Retinal pigment epithelial cell (primary cell): ENCODE results near the gene SPATA2L.
A peak's percentile ranks its signal among the peaks of the same experiment; 100 is the strongest.
"Not testable (repeated sequence)": the region's sequence is repeated elsewhere in the genome, so short reads cannot be mapped to it uniquely, and the experiment has no call there.

ENCODE experiments used
- DNase-seq: peaks from one replicate; pipeline ENCODE4 v3.0.0-alpha.2; 2010; ENCODE audit warnings: low read depth
- H3K4me3 ChIP-seq: 2 replicates; pipeline ENCODE4 v1.5.1; 2011; ENCODE audit warnings: mild to moderate bottlenecking, low read length, control low read depth, moderate library complexity
- CTCF ChIP-seq: conservative IDR thresholded peaks from 2 replicates; pipeline ENCODE4 v1.5.1; 2011; ENCODE audit warnings: low read depth, low read length, control low read depth, inconsistent platforms

The SPATA2L gene

GRCh38 chr16:89706518-89707260 is 5.2 kb upstream of the SPATA2L start:
- H3K4me3 ChIP-seq: no peak overlapping the region
- no peak for TF ChIP-seq CTCF
- DNase-seq: no peak

- no peak for TF ChIP-seq CTCF
- no peak for DNase-seq
- no peak overlapping the region for H3K4me3 ChIP-seq
These were observed 3.5 kb upstream of the SPATA2L start for GRCh38 chr16:89705006-89705405.

- DNase-seq: no peak
- no peak for TF ChIP-seq CTCF
- no peak overlapping the region for H3K4me3 ChIP-seq
These were observed 2.8 kb upstream of the SPATA2L start for GRCh38 chr16:89704281-89704680.

GRCh38 chr16:89700649-89701424 is 668 bp downstream of the SPATA2L start:
- H3K4me3 ChIP-seq: peak overlapping the region; percentile 70
- DNase-seq: no peak
- TF ChIP-seq CTCF: peak; percentile 39

- peak; percentile 91 for DNase-seq
- TF ChIP-seq CTCF: peak; percentile 75
- H3K4me3 ChIP-seq: peak overlapping the region; percentile 70
These were observed 1.3 kb downstream of the SPATA2L start for GRCh38 chr16:89700100-89700648.

GRCh38 chr16:89699629-89700099 is 1.8 kb downstream of the SPATA2L start:
- H3K4me3 ChIP-seq: peak overlapping the region; percentile 31
- not testable (repeated sequence) for DNase-seq

GRCh38 chr16:89698717-89699116 is 2.8 kb downstream of the SPATA2L start:
- H3K4me3 ChIP-seq, DNase-seq: not testable (repeated sequence)
